Cardiac septum (tissue), 1 donor: Measurements from ENCODE around the gene CXCR3. TPM values are rescaled to one million over a fixed set of nuclear protein-coding genes. Genes with fewer than 3 reads are reported as not detected.
A peak's percentile ranks its signal among the peaks of the same experiment; 100 is the strongest.

Experiments used
- DNase-seq: peaks from one replicate; pipeline ENCODE4 v3.0.0-alpha.2; 2020; ENCODE audit warnings: low spot score
- intact Hi-C: fragments of 100-400 bp; cut with DNase I; formaldehyde crosslinking; loops from one replicate; pipeline ENCODE4 v1.14.0; 2022
- total RNA-seq: library from RNA; stranded (reverse); fragmentation: NEBNext Ultra II Directional; extraction: Animal tissue kit (Norgen Biotek cat#: 25700); gene quantifications from one replicate; pipeline ENCODE4 v1.2.1, GENCODE V29; 2021
- donor health status: DM: no; HTN: no; CAD: no.

Gene CXCR3
- total RNA-seq, 1 donor from 2014 or later: 0.13 TPM

- intact Hi-C loops: no loop called here
- DNase-seq: no peak
Observed at GRCh38 chrX:71638409-71638808, 20.1 kb upstream of the CXCR3 start.

GRCh38 chrX:71637848-71638247 is 19.5 kb upstream of the CXCR3 start:
- DNase-seq: no peak
- intact Hi-C loops: no loop called here

GRCh38 chrX:71637253-71637618 is 18.9 kb upstream of the CXCR3 start:
- no peak for DNase-seq
- intact Hi-C loops: no loop called here

- intact Hi-C loops: no loop called here
Observed at GRCh38 chrX:71636438-71637252, 18.3 kb upstream of the CXCR3 start.

GRCh38 chrX:71634366-71634765 is 16.1 kb upstream of the CXCR3 start:
- intact Hi-C loops: no loop called here

More at GRCh38 chrX:71636438-71637252, 18.3 kb upstream of the CXCR3 start:
- DNase-seq: no peak

GRCh38 chrX:71632923-71633657 is 14.8 kb upstream of the CXCR3 start:
- intact Hi-C loops: no loop called here
- peak; percentile 53 for DNase-seq

More at GRCh38 chrX:71634366-71634765, 16.1 kb upstream of the CXCR3 start:
- DNase-seq: no peak

- intact Hi-C loops: no loop called here
- DNase-seq: no peak
Observed at GRCh38 chrX:71629467-71629866, 11.2 kb upstream of the CXCR3 start.

GRCh38 chrX:71627588-71628404 is 9.5 kb upstream of the CXCR3 start:
- peak; percentile 72 for DNase-seq
- intact Hi-C loops: no loop called here

- intact Hi-C loops: no loop called here
- DNase-seq: peak; percentile 24
Observed at GRCh38 chrX:71626576-71626975, 8.3 kb upstream of the CXCR3 start.

GRCh38 chrX:71625471-71625870 is 7.2 kb upstream of the CXCR3 start:
- no peak for DNase-seq
- intact Hi-C loops: no loop called here

- intact Hi-C loops: no loop called here
- no peak for DNase-seq
Observed at GRCh38 chrX:71623714-71624113, 5.4 kb upstream of the CXCR3 start.

- peak; percentile 84 for DNase-seq
- intact Hi-C loops: no loop called here
Observed at GRCh38 chrX:71622576-71623450, 4.5 kb upstream of the CXCR3 start.

GRCh38 chrX:71622032-71622575 is 3.8 kb upstream of the CXCR3 start:
- DNase-seq: peak; percentile 63
- intact Hi-C loops: no loop called here

- intact Hi-C loops: no loop called here
- peak; percentile 54 for DNase-seq
Observed at GRCh38 chrX:71621603-71622002, 3.3 kb upstream of the CXCR3 start.

- intact Hi-C loops: no loop called here
Observed at GRCh38 chrX:71619986-71620385, 1.7 kb upstream of the CXCR3 start.

GRCh38 chrX:71619193-71619592 is 882 bp upstream of the CXCR3 start:
- DNase-seq: peak; percentile 66
- intact Hi-C loops: no loop called here

More at GRCh38 chrX:71619986-71620385, 1.7 kb upstream of the CXCR3 start:
- peak; percentile 44 for DNase-seq

- intact Hi-C loops: no loop called here
- peak; percentile 17 for DNase-seq
Observed at GRCh38 chrX:71618787-71619186, 476 bp upstream of the CXCR3 start.

GRCh38 chrX:71617742-71618141 is 569 bp downstream of the CXCR3 start:
- intact Hi-C loops: no loop called here
- no peak for DNase-seq
